GM12878 (cell line): ENCODE data around the gene HBP1. TPM values are rescaled to one million over a fixed set of nuclear protein-coding genes. Genes with fewer than 3 reads are reported as not detected.

Experiments used
- ATAC-seq: fragments of 200-7000 bp; cut with Tn5 transposase; 3 replicates; pipeline ENCODE4 v1.9.1; 2020; ENCODE audit warnings: mild to moderate bottlenecking, moderate library complexity
- BruUV-seq: library from RNA; stranded (reverse); fragments of 400-500 nt; replicated peaks from 2 replicates; lab custom pipeline; 2021; lab: Mats Ljungman, UMichigan
- CTCF ChIA-PET: fragments of 300-600 bp; sonication (Branson Sonifier 250); formaldehyde crosslinking; extraction: SDS; loops from one replicate; lab custom pipeline; 2021; ENCODE audit warnings: inconsistent platforms; lab: Yijun Ruan, JAX
- POLR2A ChIA-PET: fragments of 350-600 bp; formaldehyde crosslinking; extraction: SDS; loops from one replicate; lab custom pipeline; 2021; ENCODE audit warnings: inconsistent platforms; lab: Charles Lee
- RAD21 ChIA-PET: fragments of 300-600 bp; sonication (Branson Sonifier 250); formaldehyde crosslinking; loops from one replicate; lab custom pipeline; 2023; ENCODE audit warnings: antibody characterized with exemption; ENCODE audit not compliant: unreplicated experiment; lab: Charles Lee
- SMC1A ChIA-PET: fragments of 300-600 bp; sonication (Branson Sonifier 250); formaldehyde crosslinking; loops from one replicate; lab custom pipeline; 2023; ENCODE audit not compliant: unreplicated experiment, uncharacterized antibody; lab: Charles Lee
- DNase-seq: peaks from one replicate; pipeline ENCODE4 v3.0.0-alpha.2; 2011; ENCODE audit warnings: low read depth, low spot score
- FAIRE-seq: peaks from 3 replicates; lab custom pipeline; 2011; peaks lifted over from hg19 to GRCh38; lab: Jason Lieb, UNC
- H2AFZ ChIP-seq: 2 replicates; pipeline ENCODE4 v1.6.0; 2011; ENCODE audit warnings: low read depth, low read length, control low read depth; ENCODE audit not compliant: control insufficient read depth
- H3K27ac ChIP-seq: 2 replicates; pipeline ENCODE4 v1.5.1; 2011; ENCODE audit warnings: control low read depth; ENCODE audit not compliant: control insufficient read depth, insufficient read depth
- H3K27me3 ChIP-seq, 2 experiments: replicated peaks in 1 of 2; 2 replicates each; pipeline versions ENCODE4 v1.6.0 to v1.6.1; 2011; ENCODE audit warnings: low read length in 1 of 2; ENCODE audit not compliant: control insufficient read depth in 2 of 2, insufficient read depth in 2 of 2
- H3K36me3 ChIP-seq, 2 experiments: 2 replicates each; pipeline ENCODE4 v1.5.1; 2011; ENCODE audit warnings: low read length in 1 of 2; ENCODE audit not compliant: control insufficient read depth in 2 of 2, insufficient read depth in 2 of 2
- H3K4me1 ChIP-seq: 2 replicates; pipeline ENCODE4 v1.6.1; 2011; ENCODE audit warnings: mild to moderate bottlenecking, low read length, moderate library complexity, mixed read lengths; ENCODE audit not compliant: control insufficient read depth, insufficient read depth
- H3K4me2 ChIP-seq: 2 replicates; pipeline ENCODE4 v1.6.0; 2011; ENCODE audit warnings: control low read depth; ENCODE audit not compliant: control insufficient read depth, insufficient read depth
- H3K4me3 ChIP-seq: fragments of 200-600 bp; sonication (generic); 2 replicates; pipeline ENCODE4 v1.5.1; 2016
- H3K79me2 ChIP-seq: 2 replicates; pipeline ENCODE4 v1.6.0; 2011; ENCODE audit warnings: low read length; ENCODE audit not compliant: control insufficient read depth, insufficient read depth
- H3K9ac ChIP-seq: 2 replicates; pipeline ENCODE4 v1.8.0; 2011; ENCODE audit warnings: low read length, control low read depth, mixed read lengths; ENCODE audit not compliant: control insufficient read depth, insufficient read depth
- H3K9me3 ChIP-seq: replicated peaks from 3 replicates; pipeline ENCODE4 v1.5.1; 2011; ENCODE audit warnings: mild to moderate bottlenecking, low read length; ENCODE audit not compliant: control insufficient read depth, insufficient read depth
- H4K20me1 ChIP-seq: 2 replicates; pipeline ENCODE4 v1.6.0; 2011; ENCODE audit not compliant: control insufficient read depth, insufficient read depth
- BRCA1 ChIP-seq: IDR thresholded peaks from 2 replicates; pipeline ENCODE4 v1.6.1; 2011; ENCODE audit warnings: low read depth, low read length, improper control_type of control experiment
- CBX3 ChIP-seq: fragments of 200-600 bp; sonication (generic); IDR thresholded peaks from 2 replicates; pipeline ENCODE4 v1.6.1; 2016; ENCODE audit warnings: low read depth, borderline replicate concordance
- CREM ChIP-seq: IDR thresholded peaks from 2 replicates; pipeline ENCODE4 v1.6.1; 2014; ENCODE audit warnings: antibody characterized with exemption, low read depth
- HCFC1 ChIP-seq: fragments of 150-350 bp; IDR thresholded peaks from 2 replicates; pipeline ENCODE4 v1.6.1; 2014; ENCODE audit warnings: low read length
- MTA2 ChIP-seq: fragments of 450-650 bp; IDR thresholded peaks from 2 replicates; pipeline ENCODE4 v1.6.1; 2016; ENCODE audit warnings: low read depth, mild to moderate bottlenecking, moderate library complexity
- POLR2A ChIP-seq: IDR thresholded peaks from 2 replicates; pipeline ENCODE4 v1.6.1; 2011; ENCODE audit warnings: low read depth, mild to moderate bottlenecking, low read length
- RFX5 ChIP-seq: IDR thresholded peaks from 2 replicates; pipeline ENCODE4 v1.6.1; 2011; ENCODE audit warnings: low read depth, low read length, improper control_type of control experiment
- RUNX3 ChIP-seq: IDR thresholded peaks from 2 replicates; pipeline ENCODE4 v1.6.1; 2012; ENCODE audit warnings: low read length, inconsistent platforms
- STAT1 ChIP-seq: fragments of 450-650 bp; conservative IDR thresholded peaks from 2 replicates; pipeline ENCODE4 v1.6.1; 2014; ENCODE audit warnings: antibody characterized with exemption, mild to moderate bottlenecking
- TCF7 ChIP-seq: IDR thresholded peaks from 2 replicates; pipeline ENCODE4 v1.6.1; 2014; ENCODE audit warnings: antibody characterized with exemption, borderline replicate concordance
- ZBED1 ChIP-seq: IDR thresholded peaks from 2 replicates; pipeline ENCODE4 v1.6.1; 2016; ENCODE audit warnings: borderline replicate concordance
- ZNF207 ChIP-seq: fragments of 450-650 bp; IDR thresholded peaks from 2 replicates; pipeline ENCODE4 v1.6.1; 2014; ENCODE audit warnings: antibody characterized with exemption, mild to moderate bottlenecking, borderline replicate concordance
- WGBS: methylation state at CpG from one replicate; pipeline ENCODE4 v1.1.6; 2016; ENCODE audit warnings: low lambda C conversion rate; ENCODE audit not compliant: insufficient replicate concordance, insufficient coverage; ENCODE audit errors: missing lambda C conversion rate; 5-methylcytosine and 5-hydroxymethylcytosine counted together
- in situ Hi-C: fragments of 300-500 bp; cut with MboI; formaldehyde crosslinking; loops from 9 replicates; pipeline ENCODE4 v1.14.3; 2018; ENCODE audit warnings: mixed read lengths
- intact Hi-C: fragments of 100-400 bp; cut with micrococcal nuclease; formaldehyde crosslinking; loops from one replicate; pipeline ENCODE4 v1.14.2; 2022; ENCODE audit not compliant: unreplicated experiment
- polyA plus RNA-seq, 11 experiments: library from polyadenylated mRNA; depleted of rRNA in 4 of 11; unstranded in 6 of 11; stranded (reverse) in 5 of 11; fragments of >200 nt; fragmentation: Nextera tagmentation in 4 of 11; fragmentation: Illumina TruSeq in 1 of 11; extraction: Ambion mirVana in 4 of 11; extraction: Trizol in 1 of 11; gene quantifications; 1 replicate in 1 of 11; 2 replicates in 10 of 11; pipeline versions ENCODE4 v1.2.1 to v1.2.3, GENCODE V29; 2011 to 2016; ENCODE audit warnings: inconsistent platforms in 2 of 11, missing spikeins in 2 of 11, low read depth in 1 of 11
- total RNA-seq, 4 experiments: library from RNA; depleted of rRNA in 3 of 4; stranded (reverse); fragments of >200 nt in 3 of 4; fragmentation: Illumina TruSeq in 1 of 4; extraction: Trizol in 1 of 4; gene quantifications; 2 replicates each; pipeline versions ENCODE4 v1.2.1 to v1.2.3, GENCODE V29; 2013 to 2021
- TF ChIP-seq, protein P1 (sequence below): IDR thresholded peaks from 2 replicates; pipeline ENCODE4 v1.6.1; 2011; ENCODE audit warnings: borderline replicate concordance, low read depth, mild to moderate bottlenecking, moderate library complexity, low read length; ENCODE audit not compliant: insufficient read depth, poor library complexity, severe bottlenecking
- TF ChIP-seq, protein P2 (sequence below): IDR thresholded peaks from 2 replicates; pipeline ENCODE4 v1.6.1; 2011; ENCODE audit warnings: low read depth, mild to moderate bottlenecking, low read length, moderate library complexity, borderline replicate concordance; ENCODE audit errors: extremely low read depth

Gene HBP1
- total and polyA plus RNA-seq, 10 of the 15 experiments (the other 5 are each of a cell fraction or from before 2014, with no cell fraction given): 5.8 to 30.9 (median 9.4) TPM

- 54% methylated on average over 6 of the region's 6 CpGs for WGBS
- TF ChIP-seq RFX5 (no peak), CREM (no peak), MTA2 (no peak), HCFC1 (no peak), TCF7 (no peak), CBX3 (no peak), ZBED1 (no peak), STAT1 (no peak), POLR2A (no peak), ZNF207 (no peak), BRCA1 (no peak), RUNX3 (no peak)
- TF ChIP-seq, protein P1, sequence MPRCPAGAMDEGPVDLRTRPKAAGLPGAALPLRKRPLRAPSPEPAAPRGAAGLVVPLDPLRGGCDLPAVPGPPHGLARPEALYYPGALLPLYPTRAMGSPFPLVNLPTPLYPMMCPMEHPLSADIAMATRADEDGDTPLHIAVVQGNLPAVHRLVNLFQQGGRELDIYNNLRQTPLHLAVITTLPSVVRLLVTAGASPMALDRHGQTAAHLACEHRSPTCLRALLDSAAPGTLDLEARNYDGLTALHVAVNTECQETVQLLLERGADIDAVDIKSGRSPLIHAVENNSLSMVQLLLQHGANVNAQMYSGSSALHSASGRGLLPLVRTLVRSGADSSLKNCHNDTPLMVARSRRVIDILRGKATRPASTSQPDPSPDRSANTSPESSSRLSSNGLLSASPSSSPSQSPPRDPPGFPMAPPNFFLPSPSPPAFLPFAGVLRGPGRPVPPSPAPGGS: no peak
- TF ChIP-seq, protein P2, sequence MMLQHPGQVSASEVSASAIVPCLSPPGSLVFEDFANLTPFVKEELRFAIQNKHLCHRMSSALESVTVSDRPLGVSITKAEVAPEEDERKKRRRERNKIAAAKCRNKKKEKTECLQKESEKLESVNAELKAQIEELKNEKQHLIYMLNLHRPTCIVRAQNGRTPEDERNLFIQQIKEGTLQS: no peak
- Histone ChIP-seq H2AFZ (no peak overlapping the region), H3K79me2 (no peaks in the 10 kb centered on the region), H3K9ac (no peak overlapping the region), H3K27me3 (no peaks in the 10 kb centered on the region), H3K9me3 (no peaks in the 10 kb centered on the region), H3K36me3 (no peaks in the 10 kb centered on the region), H4K20me1 (no peaks in the 10 kb centered on the region), H3K4me1 (no peaks in the 10 kb centered on the region), H3K4me2 (no peak overlapping the region), H3K27ac (no peak overlapping the region), H3K4me3 (no peak overlapping the region)
- in situ Hi-C loops: no loop called here
- SMC1A ChIA-PET: no interaction called here
- FAIRE-seq (no peak), ATAC-seq (no peak), DNase-seq (no peak)
- POLR2A ChIA-PET: no interaction called here
- CTCF ChIA-PET: interaction anchor here (1.4 kb wide), 1 partner anchor 30 kb away, joined by 3 read pairs; no protein-coding TSS in a partner anchor
- no TSS peak for BruUV-seq
- intact Hi-C loops: no loop called here
- RAD21 ChIA-PET: no interaction called here
Measured at GRCh38 chr7:107119376-107120105, 49.3 kb upstream of the HBP1 start.
